H1 (cell line): Measurements from ENCODE around the gene GALNT18.

ENCODE experiments used
- CBX8 ChIP-seq: fragments of 300-800, 300-1000 bp; sonication (generic); IDR thresholded peaks from 2 replicates; pipeline ENCODE4 v1.7.1; 2016; ENCODE audit warnings: low read depth, low read length, borderline replicate concordance
- EP300 ChIP-seq, 2 experiments: IDR thresholded peaks; 1 replicate in 1 of 2; 2 replicates in 1 of 2; pipeline ENCODE4 v1.6.1; 2011 to 2012; ENCODE audit warnings: low read depth in 2 of 2, low read length in 2 of 2, mild to moderate bottlenecking in 2 of 2, borderline replicate concordance in 1 of 2, inconsistent platforms in 1 of 2, moderate library complexity in 1 of 2
- EZH2 ChIP-seq: fragments of 200-600 bp; sonication (generic); IDR thresholded peaks from 2 replicates; pipeline ENCODE4 v1.7.1; 2012; ENCODE audit warnings: low read depth, mild to moderate bottlenecking, moderate library complexity, low read length, inconsistent platforms; ENCODE audit not compliant: severe bottlenecking
- JUN ChIP-seq: IDR thresholded peaks from 2 replicates; pipeline ENCODE4 v1.6.1; 2011; ENCODE audit warnings: low read depth, mild to moderate bottlenecking, improper control_type of control experiment, low read length
- POLR2A ChIP-seq, 2 experiments: IDR thresholded peaks; 1 replicate in 1 of 2; 2 replicates in 1 of 2; pipeline ENCODE4 v1.6.1; 2011; ENCODE audit warnings: low read depth in 2 of 2, low read length in 2 of 2, mild to moderate bottlenecking in 2 of 2; ENCODE audit errors: control extremely low read depth in 1 of 2
- RNF2 ChIP-seq: fragments of 200-900, 300-1000 bp; sonication (generic); IDR thresholded peaks from 2 replicates; pipeline ENCODE4 v1.7.1; 2016; ENCODE audit warnings: borderline replicate concordance, low read depth, mild to moderate bottlenecking, antibody characterized with exemption, low read length; ENCODE audit not compliant: poor library complexity, severe bottlenecking; ENCODE audit errors: missing control alignments
- YY1 ChIP-seq: IDR thresholded peaks from 2 replicates; pipeline ENCODE4 v1.6.1; 2011; ENCODE audit warnings: low read depth, mild to moderate bottlenecking, low read length
- TF ChIP-seq, protein P1 (sequence below), 3 experiments: IDR thresholded peaks; 1 replicate in 2 of 3; 2 replicates in 1 of 3; pipeline versions ENCODE4 v1.5.1 to v1.6.1; 2011; ENCODE audit warnings: low read length in 3 of 3, mild to moderate bottlenecking in 3 of 3, inconsistent platforms in 2 of 3, low read depth in 1 of 3, moderate library complexity in 1 of 3; ENCODE audit not compliant: insufficient read depth in 1 of 3; ENCODE audit errors: control extremely low read depth in 1 of 3
- TF ChIP-seq, protein P2 (sequence below): IDR thresholded peaks from 2 replicates; pipeline ENCODE4 v1.6.1; 2012; ENCODE audit warnings: inconsistent platforms

DNA sequence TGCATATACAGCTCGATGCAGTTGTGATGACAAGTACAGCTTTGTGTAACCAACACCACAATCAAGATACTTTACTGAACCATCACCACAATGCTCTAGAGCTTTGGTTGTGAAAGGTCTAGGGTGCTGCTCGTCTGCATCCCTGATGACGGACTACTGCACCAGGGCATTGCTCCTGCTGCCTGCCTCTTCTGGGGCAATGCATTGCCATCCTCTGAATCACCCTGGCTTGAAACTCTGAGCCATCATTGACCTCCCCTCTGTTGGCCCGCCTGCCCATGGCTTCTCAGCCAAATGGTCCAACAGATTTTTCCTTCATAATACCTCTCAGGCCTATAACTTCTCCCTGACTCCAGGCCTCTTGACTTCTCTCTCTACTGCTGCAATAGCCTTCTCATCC, 191.4 kb downstream of the GALNT18 start:
- TF ChIP-seq, protein P1, sequence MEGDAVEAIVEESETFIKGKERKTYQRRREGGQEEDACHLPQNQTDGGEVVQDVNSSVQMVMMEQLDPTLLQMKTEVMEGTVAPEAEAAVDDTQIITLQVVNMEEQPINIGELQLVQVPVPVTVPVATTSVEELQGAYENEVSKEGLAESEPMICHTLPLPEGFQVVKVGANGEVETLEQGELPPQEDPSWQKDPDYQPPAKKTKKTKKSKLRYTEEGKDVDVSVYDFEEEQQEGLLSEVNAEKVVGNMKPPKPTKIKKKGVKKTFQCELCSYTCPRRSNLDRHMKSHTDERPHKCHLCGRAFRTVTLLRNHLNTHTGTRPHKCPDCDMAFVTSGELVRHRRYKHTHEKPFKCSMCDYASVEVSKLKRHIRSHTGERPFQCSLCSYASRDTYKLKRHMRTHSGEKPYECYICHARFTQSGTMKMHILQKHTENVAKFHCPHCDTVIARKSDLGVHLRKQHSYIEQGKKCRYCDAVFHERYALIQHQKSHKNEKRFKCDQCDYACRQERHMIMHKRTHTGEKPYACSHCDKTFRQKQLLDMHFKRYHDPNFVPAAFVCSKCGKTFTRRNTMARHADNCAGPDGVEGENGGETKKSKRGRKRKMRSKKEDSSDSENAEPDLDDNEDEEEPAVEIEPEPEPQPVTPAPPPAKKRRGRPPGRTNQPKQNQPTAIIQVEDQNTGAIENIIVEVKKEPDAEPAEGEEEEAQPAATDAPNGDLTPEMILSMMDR (IDR thresholded peaks at IDR 0.05; ENCODE audit: control extremely low read depth in 1 of 3, insufficient read depth in 1 of 3, low read depth in 1 of 3, low read length in 3 of 3), result no peak
- no peak for TF ChIP-seq JUN
- no peak for TF ChIP-seq EP300 (IDR thresholded peaks at IDR 0.05; ENCODE audit: borderline replicate concordance in 1 of 2, low read depth in 2 of 2, low read length in 2 of 2)
- no peak for TF ChIP-seq EZH2
- TF ChIP-seq POLR2A (IDR thresholded peaks at IDR 0.05; ENCODE audit: control extremely low read depth in 1 of 2, low read depth in 2 of 2, low read length in 2 of 2), result no peak
- TF ChIP-seq, protein P2, sequence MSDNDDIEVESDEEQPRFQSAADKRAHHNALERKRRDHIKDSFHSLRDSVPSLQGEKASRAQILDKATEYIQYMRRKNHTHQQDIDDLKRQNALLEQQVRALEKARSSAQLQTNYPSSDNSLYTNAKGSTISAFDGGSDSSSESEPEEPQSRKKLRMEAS, result no peak
- TF ChIP-seq RNF2, result no peak
- no peak for TF ChIP-seq CBX8
- no peak for TF ChIP-seq YY1
